Right lobe of liver (tissue), 6 donors: ENCODE results near the gene RSL1D1. TPM values are rescaled to one million over a fixed set of nuclear protein-coding genes. Genes with fewer than 3 reads are reported as not detected.

ENCODE experiments used
- ATAC-seq, 4 donors: fragments of 200-7000 bp; cut with Tn5 transposase; one replicate each; pipeline ENCODE4 v1.9.1; 2020; ENCODE audit warnings: mild to moderate bottlenecking in 4 of 4, moderate library complexity in 4 of 4
- DNase-seq, 3 donors: peaks; one replicate each; pipeline ENCODE4 v3.0.0-alpha.2; 2020
- H3K27ac ChIP-seq, 3 donors: fragments of 200-600 bp; one replicate each; pipeline ENCODE4 v1.8.0; 2022
- H3K27me3 ChIP-seq, 2 donors: fragments of 200-600 bp; one replicate each; pipeline ENCODE4 v1.8.0; 2022
- H3K36me3 ChIP-seq, 4 donors: fragments of 200-600 bp; sonication (generic) in 1 of 4; one replicate each; pipeline versions ENCODE4 v1.5.1 to v1.8.0; 2017 to 2022; ENCODE audit warnings: control low read depth in 1 of 4
- H3K4me1 ChIP-seq, 4 donors: fragments of 200-600 bp; sonication (generic) in 1 of 4; one replicate each; pipeline versions ENCODE4 v1.5.1 to v1.8.0; 2017 to 2022; ENCODE audit warnings: control low read depth in 1 of 4
- H3K4me3 ChIP-seq, 3 donors: fragments of 200-600 bp; one replicate each; pipeline ENCODE4 v1.8.0; 2022
- H3K9me3 ChIP-seq, 4 donors: fragments of 200-600 bp; sonication (generic) in 1 of 4; one replicate each; pipeline versions ENCODE4 v1.5.1 to v1.8.0; 2017 to 2022; ENCODE audit warnings: control low read depth in 1 of 4
- CTCF ChIP-seq, 4 donors: fragments of 200-600 bp in 3 of 4; fragments of 450-650 bp in 1 of 4; IDR thresholded peaks; one replicate each; pipeline versions ENCODE4 v1.5.1 to v1.8.0; 2016 to 2022; ENCODE audit warnings: antibody characterized with exemption in 4 of 4, mild to moderate bottlenecking in 2 of 4
- POLR2A ChIP-seq: fragments of 450-650 bp; IDR thresholded peaks from one replicate; pipeline ENCODE4 v1.6.1; 2017; ENCODE audit warnings: antibody characterized with exemption, mild to moderate bottlenecking
- WGBS: methylation state at CpG from one replicate; pipeline ENCODE4 v1.1.6; 2018; ENCODE audit warnings: low coverage, low lambda C conversion rate; ENCODE audit not compliant: insufficient coverage; ENCODE audit errors: missing lambda C conversion rate; 5-methylcytosine and 5-hydroxymethylcytosine counted together
- intact Hi-C, 2 donors: fragments of 100-400 bp; cut with DNase I; formaldehyde crosslinking; loops; one replicate each; pipeline versions ENCODE4 v1.11.2 to v1.14.1; 2022
- total RNA-seq, 6 experiments: library from RNA; depleted of rRNA in 2 of 6; stranded (reverse); fragments of >200 nt in 2 of 6; fragmentation: NEBNext Ultra II Directional in 3 of 6; extraction: Animal tissue kit (Norgen Biotek cat#: 25700) in 3 of 6; gene quantifications; one replicate each; pipeline versions ENCODE4 v1.1.0 to v1.2.4, GENCODE V29; 2016 to 2023
- donor health status: DM: no; HTN: yes; CAD: no.
- donor health status: DM: no; HTN: no; CAD: no.
- donor health status: DM: no; HTN: no; CAD: no.
- donor health status: DM: no; HTN: yes; CAD: no.
- donor health status: DM: no; HTN: yes; CAD: no.

RSL1D1 gene
- total RNA-seq, 6 experiments from 2014 or later, result 38.1 to 77.3 (median 54.9) TPM

GRCh38 chr16:11795887-11796226, 55.5 kb downstream of the RSL1D1 start:
- WGBS, result 58% methylated on average over 7 of the region's 8 CpGs
- Histone ChIP-seq H3K27me3 (no peaks in the 10 kb centered on the region), H3K36me3 (no peaks in the 10 kb centered on the region), H3K4me1 (peaks cover 0 to 64% (median 26%) of the 10 kb centered on the region in 4 donors), H3K4me3 (peak overlapping the region; percentile 81 to 91 (median 82)), H3K27ac (peak overlapping the region; percentile 96 to 98 (median 97)), H3K9me3 (no peaks in the 10 kb centered on the region)
- ATAC-seq (no peak), DNase-seq (no peak)
- intact Hi-C loops, result loop anchor here (10.0 kb wide), 2 partner anchors 61 to 71 kb away; no protein-coding TSS in a partner anchor
- no peak for TF ChIP-seq POLR2A
- no peak for TF ChIP-seq CTCF (IDR thresholded peaks at IDR 0.05)

GRCh38 chr16:11794996-11795886, 56.1 kb downstream of the RSL1D1 start:
- DNase-seq (no peak), ATAC-seq (no peak)
- Histone ChIP-seq H3K36me3 (no peaks in the 10 kb centered on the region), H3K27ac (peak overlapping the region; percentile 96 to 98 (median 97)), H3K9me3 (no peaks in the 10 kb centered on the region), H3K4me3 (peak overlapping the region in 2 of 3 donors; percentile 81 to 82), H3K27me3 (no peaks in the 10 kb centered on the region), H3K4me1 (peaks cover 0 to 64% (median 28%) of the 10 kb centered on the region in 4 donors)
- 80% methylated on average over 16 of the region's 20 CpGs for WGBS
- no peak for TF ChIP-seq POLR2A
- TF ChIP-seq CTCF (IDR thresholded peaks at IDR 0.05), result no peak
- intact Hi-C loops, result loop anchor here (10.0 kb wide), 2 partner anchors 60 to 70 kb away; no protein-coding TSS in a partner anchor

- DNase-seq, result no peak
- ATAC-seq, result no peak
- peak overlapping the region in 1 of 3 donors; percentile 70 for H3K27ac ChIP-seq
- 21% methylated on average over 2 of the region's 2 CpGs for WGBS
- no peaks in the 10 kb centered on the region for H3K27me3 ChIP-seq
- intact Hi-C loops, result loop anchor here (10.0 kb wide), 2 partner anchors 60 to 70 kb away; no protein-coding TSS in a partner anchor
- no peaks in the 10 kb centered on the region for H3K9me3 ChIP-seq
- H3K4me1 ChIP-seq, result peaks cover 0 to 62% (median 30%) of the 10 kb centered on the region in 4 donors
- no peak for TF ChIP-seq POLR2A
- no peak for TF ChIP-seq CTCF (IDR thresholded peaks at IDR 0.05)
- H3K4me3 ChIP-seq, result no peak overlapping the region
- H3K36me3 ChIP-seq, result no peaks in the 10 kb centered on the region
Measured at GRCh38 chr16:11794447-11794846, 56.9 kb downstream of the RSL1D1 start.

GRCh38 chr16:11793840-11794239, 57.5 kb downstream of the RSL1D1 start:
- H3K4me1 ChIP-seq, result peaks cover 0 to 66% (median 27%) of the 10 kb centered on the region in 4 donors
- H3K9me3 ChIP-seq, result no peaks in the 10 kb centered on the region
- TF ChIP-seq POLR2A (no peak), CTCF (IDR thresholded peaks at IDR 0.05) (no peak)
- peak overlapping the region in 1 of 3 donors; percentile 70 for H3K27ac ChIP-seq
- no peak for ATAC-seq
- no peak for DNase-seq
- no peaks in the 10 kb centered on the region for H3K36me3 ChIP-seq
- WGBS, result 69% methylated on average over 7 of the region's 7 CpGs
- no peaks in the 10 kb centered on the region for H3K27me3 ChIP-seq
- no peak overlapping the region for H3K4me3 ChIP-seq
- intact Hi-C loops, result loop anchor here (10.0 kb wide), 2 partner anchors 59 to 69 kb away; no protein-coding TSS in a partner anchor
